ENCODE results near the gene STK32B.

STK32B gene

DNA sequence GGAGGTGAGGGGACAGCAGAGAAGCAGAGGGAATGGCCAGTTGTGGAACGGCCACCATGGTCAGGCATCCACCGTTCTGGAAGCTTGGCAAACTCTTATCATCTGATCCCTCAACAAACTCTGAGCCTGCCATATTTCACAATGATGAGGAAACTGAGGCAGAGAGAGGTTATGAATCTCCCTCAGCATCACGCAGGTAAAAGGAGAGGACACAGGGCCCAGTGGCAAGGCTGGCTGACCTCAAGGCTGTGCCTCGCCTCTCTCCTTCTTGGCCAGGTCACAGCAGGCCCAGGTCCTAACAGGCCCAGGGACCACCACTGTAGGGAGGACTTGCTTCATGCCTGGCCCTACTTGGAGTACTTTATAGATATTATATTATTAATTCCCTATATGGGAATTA, 414.2 kb downstream of the STK32B start:
- H3K4me2 ChIP-seq (ENCODE audit: low read depth, low read length, poor library complexity, severe bottlenecking), result no peak overlapping the region
- H3K9me3 ChIP-seq (ENCODE audit: insufficient read depth, low read depth, low read length), result peaks cover 3% of the 10 kb centered on the region; the same call in 1 of the 2 replicates
- no peak overlapping the region for H2AFZ ChIP-seq (ENCODE audit: low read length)
- H3F3A ChIP-seq (ENCODE audit: low read depth), result no peaks in the 10 kb centered on the region
- TF ChIP-seq EZH2phosphoT487 (IDR thresholded peaks at IDR 0.05; ENCODE audit: borderline replicate concordance), result no peak
- TF ChIP-seq, protein P1, sequence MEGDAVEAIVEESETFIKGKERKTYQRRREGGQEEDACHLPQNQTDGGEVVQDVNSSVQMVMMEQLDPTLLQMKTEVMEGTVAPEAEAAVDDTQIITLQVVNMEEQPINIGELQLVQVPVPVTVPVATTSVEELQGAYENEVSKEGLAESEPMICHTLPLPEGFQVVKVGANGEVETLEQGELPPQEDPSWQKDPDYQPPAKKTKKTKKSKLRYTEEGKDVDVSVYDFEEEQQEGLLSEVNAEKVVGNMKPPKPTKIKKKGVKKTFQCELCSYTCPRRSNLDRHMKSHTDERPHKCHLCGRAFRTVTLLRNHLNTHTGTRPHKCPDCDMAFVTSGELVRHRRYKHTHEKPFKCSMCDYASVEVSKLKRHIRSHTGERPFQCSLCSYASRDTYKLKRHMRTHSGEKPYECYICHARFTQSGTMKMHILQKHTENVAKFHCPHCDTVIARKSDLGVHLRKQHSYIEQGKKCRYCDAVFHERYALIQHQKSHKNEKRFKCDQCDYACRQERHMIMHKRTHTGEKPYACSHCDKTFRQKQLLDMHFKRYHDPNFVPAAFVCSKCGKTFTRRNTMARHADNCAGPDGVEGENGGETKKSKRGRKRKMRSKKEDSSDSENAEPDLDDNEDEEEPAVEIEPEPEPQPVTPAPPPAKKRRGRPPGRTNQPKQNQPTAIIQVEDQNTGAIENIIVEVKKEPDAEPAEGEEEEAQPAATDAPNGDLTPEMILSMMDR (conservative IDR thresholded peaks at IDR 0.05; ENCODE audit: low read length), result no peak
- H3K79me2 ChIP-seq (ENCODE audit: insufficient read depth, low read length), result no peaks in the 10 kb centered on the region
- no peaks in the 10 kb centered on the region for H4K20me1 ChIP-seq (ENCODE audit: insufficient read depth, low read length, poor library complexity, severe bottlenecking)
- H3K36me3 ChIP-seq (ENCODE audit: insufficient read depth, low read length), result no peaks in the 10 kb centered on the region
- no peak overlapping the region for H3K4me3 ChIP-seq (ENCODE audit: low read length, poor library complexity, severe bottlenecking)
- H3K27me3 ChIP-seq (ENCODE audit: insufficient read depth, low read length, poor library complexity, severe bottlenecking), result no peaks in the 10 kb centered on the region
- no peak overlapping the region for H3K9ac ChIP-seq (ENCODE audit: low read depth, low read length, poor library complexity, severe bottlenecking)
- no peaks in the 10 kb centered on the region for H3K4me1 ChIP-seq (ENCODE audit: insufficient read depth, low read length, poor library complexity, severe bottlenecking)
- no peaks in the 10 kb centered on the region for H3K9me2 ChIP-seq (replicated peaks; ENCODE audit: low read depth, low read length)

DNA sequence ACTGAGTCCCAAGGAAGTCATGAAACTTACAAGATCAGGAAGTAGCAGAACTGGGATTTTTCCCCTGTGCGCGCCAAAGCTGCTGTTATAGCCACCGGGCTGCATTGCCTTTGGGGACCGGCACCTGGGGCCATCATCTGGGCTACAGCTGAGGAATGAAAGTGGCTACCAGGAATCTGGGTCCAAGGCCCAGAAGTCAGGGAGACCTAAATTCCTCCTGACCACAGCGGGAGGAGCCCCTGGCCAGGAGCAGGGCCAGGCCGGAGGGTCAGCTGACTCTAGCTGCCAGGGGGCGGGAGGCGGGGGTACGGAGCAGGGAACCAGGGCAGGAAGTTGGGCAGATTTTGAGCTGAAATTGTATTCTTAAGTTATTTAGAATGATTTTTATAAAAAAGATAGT, 414.7 kb downstream of the STK32B start:
- H3K4me2 ChIP-seq (ENCODE audit: low read depth, low read length, poor library complexity, severe bottlenecking), result no peak overlapping the region
- no peaks in the 10 kb centered on the region for H3K79me2 ChIP-seq (ENCODE audit: insufficient read depth, low read length)
- no peak overlapping the region for H2AFZ ChIP-seq (ENCODE audit: low read length)
- H3K27me3 ChIP-seq (ENCODE audit: insufficient read depth, low read length, poor library complexity, severe bottlenecking), result no peaks in the 10 kb centered on the region
- H3K9me2 ChIP-seq (replicated peaks; ENCODE audit: low read depth, low read length), result no peaks in the 10 kb centered on the region
- H3K4me1 ChIP-seq (ENCODE audit: insufficient read depth, low read length, poor library complexity, severe bottlenecking), result no peaks in the 10 kb centered on the region
- no peaks in the 10 kb centered on the region for H4K20me1 ChIP-seq (ENCODE audit: insufficient read depth, low read length, poor library complexity, severe bottlenecking)
- H3K9ac ChIP-seq (ENCODE audit: low read depth, low read length, poor library complexity, severe bottlenecking), result no peak overlapping the region
- no peaks in the 10 kb centered on the region for H3F3A ChIP-seq (ENCODE audit: low read depth)
- peaks cover 3% of the 10 kb centered on the region; the same call in 1 of the 2 replicates for H3K9me3 ChIP-seq (ENCODE audit: insufficient read depth, low read depth, low read length)
- TF ChIP-seq, protein P1 (conservative IDR thresholded peaks at IDR 0.05; ENCODE audit: low read length), result no peak
- no peak for TF ChIP-seq EZH2phosphoT487 (IDR thresholded peaks at IDR 0.05; ENCODE audit: borderline replicate concordance)
- H3K4me3 ChIP-seq (ENCODE audit: low read length, poor library complexity, severe bottlenecking), result no peak overlapping the region
- no peaks in the 10 kb centered on the region for H3K36me3 ChIP-seq (ENCODE audit: insufficient read depth, low read length)

DNA sequence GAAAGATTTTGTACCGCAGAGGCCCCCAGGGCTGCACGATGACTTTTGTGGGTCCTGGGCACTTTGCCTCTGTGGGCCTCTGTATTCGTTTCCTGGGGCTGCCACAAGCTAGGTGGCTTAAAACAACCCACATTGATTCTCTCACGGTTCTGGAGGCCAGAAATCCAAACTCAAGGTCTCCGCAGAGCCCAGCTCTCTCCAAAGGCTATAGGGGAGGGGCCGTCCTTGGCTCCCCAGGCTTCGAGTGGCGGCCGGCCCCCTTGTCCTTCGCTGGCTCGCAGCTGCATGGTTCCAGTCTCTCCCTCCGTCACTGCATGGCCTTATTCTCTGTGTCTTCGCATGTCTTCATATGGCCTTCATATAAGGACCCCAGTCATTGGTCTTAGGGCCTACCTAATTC, 415.8 kb downstream of the STK32B start:
- H3K9me2 ChIP-seq (replicated peaks; ENCODE audit: low read depth, low read length), result no peaks in the 10 kb centered on the region
- H4K20me1 ChIP-seq (ENCODE audit: insufficient read depth, low read length, poor library complexity, severe bottlenecking), result no peaks in the 10 kb centered on the region
- H3K9ac ChIP-seq (ENCODE audit: low read depth, low read length, poor library complexity, severe bottlenecking), result no peak overlapping the region
- peaks cover 3% of the 10 kb centered on the region; the same call in 1 of the 2 replicates for H3K9me3 ChIP-seq (ENCODE audit: insufficient read depth, low read depth, low read length)
- no peak for TF ChIP-seq EZH2phosphoT487 (IDR thresholded peaks at IDR 0.05; ENCODE audit: borderline replicate concordance)
- TF ChIP-seq, protein P1 (conservative IDR thresholded peaks at IDR 0.05; ENCODE audit: low read length), result no peak
- no peak overlapping the region for H2AFZ ChIP-seq (ENCODE audit: low read length)
- no peaks in the 10 kb centered on the region for H3K27me3 ChIP-seq (ENCODE audit: insufficient read depth, low read length, poor library complexity, severe bottlenecking)
- H3K4me1 ChIP-seq (ENCODE audit: insufficient read depth, low read length, poor library complexity, severe bottlenecking), result no peaks in the 10 kb centered on the region
- H3F3A ChIP-seq (ENCODE audit: low read depth), result no peaks in the 10 kb centered on the region
- no peaks in the 10 kb centered on the region for H3K36me3 ChIP-seq (ENCODE audit: insufficient read depth, low read length)
- H3K4me2 ChIP-seq (ENCODE audit: low read depth, low read length, poor library complexity, severe bottlenecking), result no peak overlapping the region
- H3K79me2 ChIP-seq (ENCODE audit: insufficient read depth, low read length), result no peaks in the 10 kb centered on the region
- no peak overlapping the region for H3K4me3 ChIP-seq (ENCODE audit: low read length, poor library complexity, severe bottlenecking)

Measured in Loucy (cell line).